Endodermal cell (in vitro differentiated cells): ENCODE data around the gene MSX2. TPM values are rescaled to one million over a fixed set of nuclear protein-coding genes. Genes with fewer than 3 reads are reported as not detected.

Source experiments
- DNase-seq: peaks from one replicate; pipeline ENCODE4 v3.0.0-alpha.2; 2017
- H3K27ac ChIP-seq: 2 replicates; pipeline ENCODE4 v1.5.1; 2013; ENCODE audit warnings: mild to moderate bottlenecking, low read depth, low read length, moderate library complexity
- H3K27me3 ChIP-seq: 2 replicates; pipeline ENCODE4 v1.6.1; 2013; ENCODE audit warnings: mild to moderate bottlenecking, low read length, moderate library complexity; ENCODE audit not compliant: insufficient read depth, control insufficient read depth, poor library complexity, severe bottlenecking
- H3K36me3 ChIP-seq: 2 replicates; pipeline ENCODE4 v1.7.0; 2013; ENCODE audit warnings: mild to moderate bottlenecking, low read length, moderate library complexity; ENCODE audit not compliant: control insufficient read depth, insufficient read depth
- H3K4me1 ChIP-seq: one replicate; pipeline ENCODE4 v1.7.0; 2013; ENCODE audit warnings: low read length; ENCODE audit not compliant: control insufficient read depth, insufficient read depth
- H3K4me3 ChIP-seq: 2 replicates; pipeline ENCODE4 v1.5.1; 2013; ENCODE audit warnings: mild to moderate bottlenecking, low read length, moderate library complexity
- H3K9ac ChIP-seq: 2 replicates; pipeline ENCODE4 v1.6.1; 2013; ENCODE audit warnings: mild to moderate bottlenecking, low read length, moderate library complexity; ENCODE audit not compliant: poor library complexity, severe bottlenecking; ENCODE audit errors: extremely low read depth
- H3K9me3 ChIP-seq: 2 replicates; pipeline ENCODE4 v1.6.1; 2013; ENCODE audit warnings: mild to moderate bottlenecking, low read length, moderate library complexity; ENCODE audit not compliant: control insufficient read depth
- H3K27ac Mint-ChIP-seq: 2 replicates; pipeline ENCODE4 v1.8.0; 2020; ENCODE audit warnings: mixed read lengths
- H3K27me3 Mint-ChIP-seq: 2 replicates; pipeline ENCODE4 v1.8.0; 2021; ENCODE audit warnings: mild to moderate bottlenecking, mixed read lengths; ENCODE audit not compliant: insufficient read depth
- H3K36me3 Mint-ChIP-seq: 2 replicates; pipeline ENCODE4 v1.8.0; 2020; ENCODE audit warnings: low read depth, mixed read lengths
- H3K4me1 Mint-ChIP-seq: 2 replicates; pipeline ENCODE4 v1.8.0; 2020; ENCODE audit warnings: mixed read lengths
- H3K4me3 Mint-ChIP-seq: 2 replicates; pipeline ENCODE4 v1.8.0; 2020; ENCODE audit warnings: mild to moderate bottlenecking, moderate library complexity, mixed read lengths
- H3K9me3 Mint-ChIP-seq: 2 replicates; pipeline ENCODE4 v1.8.0; 2020; ENCODE audit warnings: mild to moderate bottlenecking, mixed read lengths
- CTCF ChIP-seq: fragments of 200-600 bp; sonication (generic); conservative IDR thresholded peaks from 2 replicates; pipeline ENCODE4 v1.5.0; 2021; ENCODE audit warnings: antibody characterized with exemption, mild to moderate bottlenecking
- WGBS, 2 experiments: methylation state at CpG; one replicate each; pipeline versions ENCODE4 v1.1.5 to v1.1.7; 2013; ENCODE audit warnings: missing lambda C conversion rate in 2 of 2, mixed read lengths in 1 of 2; ENCODE audit not compliant: insufficient coverage in 1 of 2, insufficient read length in 1 of 2; 5-methylcytosine and 5-hydroxymethylcytosine counted together
- microRNA-seq: library from miRNA; unstranded; fragments of <30 nt; microRNA quantifications from one replicate; pipeline ENCODE4 v1.2.0, GENCODE V29; 2020; ENCODE audit warnings: borderline microRNAs expressed
- total RNA-seq, 2 donors: library from RNA; stranded (reverse); fragmentation: NEBNext Ultra II Directional in 1 of 2; extraction: Animal tissue kit (Norgen Biotek cat#: 25700) in 1 of 2; gene quantifications; 2 replicates in 1 of 2; 3 replicates in 1 of 2; pipeline ENCODE4 v1.2.1, GENCODE V29; 2021

Gene MSX2
- total RNA-seq, 2 donors from 2014 or later: 4.2 to 20.0 TPM

DNA sequence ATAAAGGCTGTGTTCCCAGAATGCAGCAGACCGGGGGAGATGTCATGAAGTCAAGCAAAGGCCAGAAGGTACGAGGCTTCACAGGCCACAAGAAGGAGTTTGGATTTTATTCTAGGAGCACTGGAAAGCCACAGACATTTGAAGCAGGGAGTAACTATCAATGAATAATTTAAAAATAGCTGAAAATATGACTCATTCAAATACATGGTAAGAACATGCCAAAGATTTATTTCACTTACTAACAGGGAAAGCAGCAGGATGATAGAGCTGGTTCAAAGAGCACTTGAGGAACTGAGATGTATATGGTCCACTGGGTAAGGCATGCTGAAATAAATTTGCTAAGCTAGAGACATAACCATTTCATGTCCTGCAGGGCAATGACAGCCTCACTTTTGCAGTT, 53.2 kb downstream of the MSX2 start:
- no peak overlapping the region for H3K4me3 Mint-ChIP-seq
- Histone ChIP-seq H3K36me3 (no peaks in the 10 kb centered on the region), H3K4me1 (no peaks in the 10 kb centered on the region), H3K27ac (no peak overlapping the region), H3K27me3 (no peaks in the 10 kb centered on the region), H3K9me3 (no peaks in the 10 kb centered on the region), H3K9ac (no peak overlapping the region), H3K4me3 (no peak overlapping the region)
- peaks cover 4% of the 10 kb centered on the region for H3K4me1 Mint-ChIP-seq
- H3K36me3 Mint-ChIP-seq: no peaks in the 10 kb centered on the region
- H3K27ac Mint-ChIP-seq: no peak overlapping the region
- WGBS, 2 experiments: 90 to 93% methylated on average over 2 of the region's 2 CpGs
- DNase-seq: no peak
- peaks cover 3% of the 10 kb centered on the region for H3K9me3 Mint-ChIP-seq
- H3K27me3 Mint-ChIP-seq: peaks cover 13% of the 10 kb centered on the region
- no peak for TF ChIP-seq CTCF

Small RNA genes within 50 kb of the gene (microRNA-seq; reads per million reads assigned to microRNA genes)
- not detected for gene MIR4634
